ENCODE results near the gene NOL4L.

Gene NOL4L

DNA sequence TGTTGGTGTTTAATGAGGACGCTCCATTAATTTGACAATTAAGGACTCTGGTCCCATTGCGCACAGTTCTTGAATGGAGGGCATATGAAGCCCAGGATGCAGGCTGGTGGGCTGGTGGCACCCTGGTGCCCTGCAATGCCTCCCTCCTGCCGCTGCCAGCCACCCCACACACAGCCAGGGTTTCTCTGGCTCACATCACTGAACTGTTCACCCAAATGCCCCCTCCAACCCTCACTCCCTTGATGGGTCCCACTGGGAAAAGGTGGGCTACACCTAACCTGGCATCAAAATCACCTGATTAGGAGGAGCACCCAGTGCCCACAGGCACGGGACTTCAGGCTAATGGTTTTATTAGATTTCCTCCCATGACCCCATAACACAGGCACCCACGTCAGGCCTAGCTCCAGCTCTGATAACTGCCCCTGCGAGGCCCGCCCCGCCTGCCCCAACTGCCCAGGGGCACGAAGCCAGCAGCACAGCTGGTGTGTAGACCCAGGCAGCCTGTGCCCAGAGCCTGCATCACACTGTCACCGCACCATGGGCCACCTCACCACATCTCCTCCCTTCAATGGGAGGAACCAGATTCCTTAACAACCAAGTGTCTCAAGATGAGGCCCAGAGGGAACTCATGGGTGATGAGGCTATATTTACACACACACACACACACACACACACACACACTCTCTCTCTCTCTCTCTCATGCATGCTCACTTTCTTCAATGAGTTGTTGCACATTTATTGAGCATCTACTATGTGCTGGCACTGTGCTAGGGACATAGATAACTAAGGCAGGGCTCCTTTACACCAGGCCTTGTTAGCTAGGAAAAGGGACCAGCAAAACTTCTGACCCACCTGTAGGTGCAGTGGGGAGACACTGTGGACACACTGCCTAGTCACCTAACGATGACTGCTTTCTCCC lies 107.3 kb downstream of the NOL4L start:
- Mint-ChIP-seq H3K9me3 (no peaks in the 10 kb centered on the region), H3K4me1 (ENCODE audit: low read depth) (peaks cover 58% of the 10 kb centered on the region), H3K27me3 (no peaks in the 10 kb centered on the region), H3K4me3 (no peak overlapping the region), H3K27ac (peak overlapping the region; percentile 86), H3K36me3 (ENCODE audit: low read depth) (peaks cover 4% of the 10 kb centered on the region)
- DNase-seq = no peak

DNA sequence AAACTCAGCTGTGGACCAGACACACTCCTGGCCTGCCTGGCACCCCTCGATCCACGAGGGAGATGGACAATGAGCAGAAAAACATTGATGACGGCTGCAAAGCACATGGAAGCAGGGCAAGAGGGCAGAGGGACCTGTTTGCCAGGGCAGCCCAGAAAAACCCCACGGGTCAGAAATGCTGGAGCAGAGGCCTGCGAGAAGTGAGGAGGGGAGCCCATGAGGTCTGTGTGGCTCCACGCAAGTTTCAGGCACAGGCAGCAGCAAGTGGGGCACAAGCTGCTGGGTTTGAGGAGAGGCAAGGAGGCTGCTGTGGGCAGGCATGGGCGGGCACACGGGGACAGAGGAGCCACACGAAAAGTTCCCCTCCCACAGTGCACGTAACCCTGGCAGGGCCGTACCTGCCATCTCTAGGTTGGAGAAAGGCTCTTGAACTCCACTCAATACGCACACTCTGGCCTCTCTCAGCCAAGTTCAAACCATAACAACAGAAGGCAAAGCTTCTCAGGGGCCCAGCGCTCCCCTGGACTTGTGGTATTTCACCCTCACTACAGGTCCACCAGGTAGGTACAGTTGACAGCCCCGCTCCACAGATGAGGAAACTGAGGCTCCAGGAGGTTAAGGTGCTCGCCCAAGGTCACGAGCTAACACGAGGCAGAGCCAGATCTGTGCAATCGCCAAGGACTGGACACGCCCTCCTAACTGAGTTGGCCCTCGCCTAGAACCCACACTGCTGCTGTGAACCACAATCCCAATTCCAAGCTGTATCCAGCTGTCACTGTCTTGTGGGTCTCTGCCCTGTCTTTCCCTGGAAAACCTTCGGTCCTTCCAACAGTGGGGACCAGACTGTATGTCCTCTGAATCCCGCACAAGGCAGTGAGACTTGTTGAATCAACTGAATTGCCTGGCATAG lies 108.2 kb downstream of the NOL4L start:
- Mint-ChIP-seq H3K4me3 (no peak overlapping the region), H3K36me3 (ENCODE audit: low read depth) (peaks cover 6% of the 10 kb centered on the region), H3K27me3 (no peaks in the 10 kb centered on the region), H3K4me1 (ENCODE audit: low read depth) (peaks cover 55% of the 10 kb centered on the region), H3K27ac (peak overlapping the region; percentile 86), H3K9me3 (no peaks in the 10 kb centered on the region)
- no peak for DNase-seq

DNA sequence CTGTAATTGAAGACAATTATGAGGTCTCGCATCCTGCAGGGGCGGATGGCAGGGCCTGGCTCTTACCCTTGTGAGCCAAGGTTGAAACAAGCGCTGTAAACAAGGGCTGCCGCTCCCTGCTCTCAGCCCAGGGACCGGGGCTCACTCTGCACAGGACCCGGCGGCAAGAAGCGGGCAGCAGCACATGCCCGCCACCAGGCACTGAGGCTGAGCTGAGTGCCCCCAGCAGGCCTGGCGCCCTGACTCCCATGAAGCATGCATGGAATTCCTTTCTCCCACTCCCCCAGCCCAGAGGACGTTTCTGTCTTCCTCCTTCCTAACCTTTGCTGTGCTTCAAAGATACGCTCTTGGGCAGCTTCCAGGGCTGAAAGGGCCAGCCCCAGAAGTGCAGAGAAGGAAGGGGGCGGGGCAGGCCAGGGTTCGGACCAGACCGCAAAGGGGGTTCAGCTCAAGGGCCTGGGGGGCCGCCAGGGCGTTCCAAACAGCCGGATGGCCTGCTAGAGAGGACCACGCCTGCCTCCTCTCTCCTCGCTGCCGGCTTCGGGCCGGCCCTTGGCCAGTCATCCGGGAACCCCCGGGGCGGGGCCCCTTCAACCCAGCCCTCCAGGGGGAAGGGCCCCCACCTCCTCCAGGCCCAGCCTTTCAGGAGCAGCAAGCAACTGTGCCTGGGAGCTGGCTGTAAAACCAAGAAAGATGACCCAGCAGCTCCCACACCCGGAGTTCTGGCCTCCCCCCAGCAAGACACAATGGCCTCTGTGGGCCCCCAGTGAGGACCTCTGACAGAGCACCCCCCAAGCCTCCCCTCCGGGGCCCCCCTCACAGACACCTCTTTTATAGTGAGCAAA lies 109.9 kb downstream of the NOL4L start:
- H3K9me3 Mint-ChIP-seq = no peaks in the 10 kb centered on the region
- H3K36me3 Mint-ChIP-seq (ENCODE audit: low read depth) = peaks cover 11% of the 10 kb centered on the region
- DNase-seq = no peak
- H3K27ac Mint-ChIP-seq = peak overlapping the region; percentile 86
- peaks cover 54% of the 10 kb centered on the region for H3K4me1 Mint-ChIP-seq (ENCODE audit: low read depth)
- H3K27me3 Mint-ChIP-seq = no peaks in the 10 kb centered on the region
- no peak overlapping the region for H3K4me3 Mint-ChIP-seq

DNA sequence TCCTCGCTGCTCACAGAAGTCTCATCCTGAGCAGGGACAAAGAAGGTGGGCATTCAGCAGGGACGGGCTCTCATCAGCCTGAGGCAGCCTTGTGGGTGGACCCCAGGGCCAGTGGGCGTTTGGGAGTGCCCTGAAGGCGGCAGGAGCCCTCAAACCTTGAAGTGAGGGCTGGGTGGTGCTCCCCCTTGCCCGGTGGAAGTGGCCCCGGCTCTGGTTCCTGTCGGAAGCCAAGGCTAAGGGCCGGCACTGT lies 110.5 kb downstream of the NOL4L start:
- Mint-ChIP-seq H3K27ac (peak overlapping the region; percentile 52), H3K27me3 (no peaks in the 10 kb centered on the region), H3K9me3 (no peaks in the 10 kb centered on the region), H3K4me3 (no peak overlapping the region), H3K4me1 (ENCODE audit: low read depth) (peaks cover 52% of the 10 kb centered on the region), H3K36me3 (ENCODE audit: low read depth) (peaks cover 11% of the 10 kb centered on the region)
- no peak for DNase-seq

DNA sequence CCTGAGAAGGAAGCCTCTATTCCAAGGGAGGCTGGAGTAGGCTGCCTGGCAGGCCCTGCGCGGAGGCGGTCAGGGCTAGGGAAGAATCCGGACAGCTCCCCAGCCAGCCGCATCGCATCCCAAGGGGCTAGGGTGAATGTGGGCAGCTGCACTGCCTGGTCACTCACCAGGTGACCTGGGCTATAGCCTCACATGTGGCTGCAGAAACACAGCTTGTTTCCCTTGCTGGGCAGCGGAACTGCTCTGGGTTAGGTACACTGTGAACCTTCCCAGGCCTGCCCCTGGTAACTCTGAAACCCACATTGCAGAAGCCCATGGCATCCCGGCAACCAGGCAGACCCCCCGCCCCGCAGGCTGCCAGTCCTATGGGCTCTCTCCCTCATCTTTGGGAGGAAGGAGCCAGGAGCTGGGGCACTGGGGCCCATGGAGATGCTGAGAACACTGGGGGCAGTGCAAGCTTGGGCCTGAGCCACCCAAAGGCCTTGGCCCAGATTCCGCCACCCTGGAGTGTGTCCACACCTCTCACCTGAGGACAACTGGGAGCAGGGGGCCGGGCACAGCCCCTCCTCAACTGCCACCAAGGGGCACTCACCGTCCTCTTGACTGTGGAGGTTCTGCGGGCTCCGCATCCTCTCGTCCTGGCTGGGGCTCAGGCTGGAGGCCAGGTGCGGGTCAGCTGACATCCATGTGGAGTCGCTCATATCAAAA lies 111.0 kb downstream of the NOL4L start:
- no peak overlapping the region for H3K4me3 Mint-ChIP-seq
- peaks cover 50% of the 10 kb centered on the region for H3K4me1 Mint-ChIP-seq (ENCODE audit: low read depth)
- H3K9me3 Mint-ChIP-seq = no peaks in the 10 kb centered on the region
- H3K36me3 Mint-ChIP-seq (ENCODE audit: low read depth) = peaks cover 11% of the 10 kb centered on the region
- no peaks in the 10 kb centered on the region for H3K27me3 Mint-ChIP-seq
- no peak for DNase-seq
- no peak overlapping the region for H3K27ac Mint-ChIP-seq

DNA sequence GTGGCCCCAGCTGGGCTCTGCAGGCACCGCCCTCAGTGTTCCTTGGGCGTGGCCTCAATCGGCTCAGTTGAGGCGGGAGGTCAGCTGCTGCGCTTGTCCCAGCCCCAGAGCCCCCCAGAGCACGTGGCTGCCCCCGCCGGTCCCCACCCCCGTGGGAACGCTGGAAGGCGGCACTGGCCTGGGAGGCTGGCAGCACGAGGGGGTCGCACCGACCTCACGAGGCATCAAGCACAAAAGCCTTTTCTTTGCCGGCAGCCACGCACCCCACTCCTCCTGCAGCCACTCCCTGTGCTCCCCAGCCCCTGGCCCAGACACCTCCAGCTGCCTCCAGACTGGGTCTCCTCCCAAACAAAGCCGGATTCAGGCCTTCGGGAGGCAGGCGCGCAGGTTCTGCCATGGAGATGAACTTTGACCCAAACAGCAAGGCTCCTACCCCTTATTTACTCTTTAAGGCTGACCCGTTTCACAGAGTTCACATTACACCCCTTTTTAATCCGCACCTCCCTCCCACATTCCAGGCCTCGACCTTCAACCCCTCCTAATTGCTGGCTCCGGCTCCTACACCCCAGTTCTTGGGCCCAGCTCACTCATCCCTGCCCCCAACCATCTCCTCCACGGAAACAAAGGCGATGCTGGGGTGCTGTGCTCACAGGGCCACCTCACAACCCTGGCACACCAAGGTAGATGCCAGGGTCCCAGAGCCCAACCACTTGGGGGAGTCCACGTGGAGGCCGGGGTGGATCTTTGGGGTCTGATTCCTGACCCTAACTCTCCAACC lies 111.7 kb downstream of the NOL4L start:
- Mint-ChIP-seq H3K9me3 (no peaks in the 10 kb centered on the region), H3K36me3 (ENCODE audit: low read depth) (peaks cover 11% of the 10 kb centered on the region), H3K27ac (peak overlapping the region; percentile 59), H3K4me1 (ENCODE audit: low read depth) (peaks cover 45% of the 10 kb centered on the region), H3K27me3 (no peaks in the 10 kb centered on the region), H3K4me3 (no peak overlapping the region)
- no peak for DNase-seq

DNA sequence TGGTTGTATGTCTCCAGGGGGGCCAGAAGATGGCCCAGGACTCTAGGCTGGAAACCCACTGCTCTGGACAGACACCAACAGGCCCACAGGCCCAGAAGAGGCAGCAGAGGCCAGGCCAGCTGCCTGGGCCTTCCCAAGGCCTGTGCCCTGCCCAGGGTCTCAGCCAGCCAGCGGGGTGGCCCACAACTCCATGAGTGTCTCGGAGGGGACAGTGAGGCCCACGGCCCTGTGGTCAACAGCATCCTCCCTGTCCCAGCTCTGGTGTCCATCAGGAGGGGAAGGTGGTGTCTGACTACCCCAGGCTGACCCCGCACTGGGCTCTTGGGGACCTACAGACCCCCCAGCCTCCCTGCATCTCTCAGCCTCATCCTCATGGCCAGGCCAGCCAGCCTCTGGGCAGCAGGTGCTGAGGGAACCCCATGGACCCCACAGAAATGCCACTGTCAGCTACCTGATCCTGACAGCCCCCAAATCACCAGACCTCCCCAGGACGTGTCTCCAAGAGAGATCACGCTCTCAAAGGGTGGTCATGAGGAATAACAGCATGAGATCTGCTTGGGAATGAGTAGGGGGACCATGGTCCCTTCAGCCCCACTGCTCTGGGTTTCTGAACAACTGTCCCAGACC lies 112.4 kb downstream of the NOL4L start:
- Mint-ChIP-seq H3K4me1 (ENCODE audit: low read depth) (peaks cover 39% of the 10 kb centered on the region), H3K4me3 (no peak overlapping the region), H3K27ac (peak overlapping the region; percentile 44), H3K36me3 (ENCODE audit: low read depth) (peaks cover 11% of the 10 kb centered on the region), H3K27me3 (no peaks in the 10 kb centered on the region), H3K9me3 (no peaks in the 10 kb centered on the region)
- DNase-seq = no peak

DNA sequence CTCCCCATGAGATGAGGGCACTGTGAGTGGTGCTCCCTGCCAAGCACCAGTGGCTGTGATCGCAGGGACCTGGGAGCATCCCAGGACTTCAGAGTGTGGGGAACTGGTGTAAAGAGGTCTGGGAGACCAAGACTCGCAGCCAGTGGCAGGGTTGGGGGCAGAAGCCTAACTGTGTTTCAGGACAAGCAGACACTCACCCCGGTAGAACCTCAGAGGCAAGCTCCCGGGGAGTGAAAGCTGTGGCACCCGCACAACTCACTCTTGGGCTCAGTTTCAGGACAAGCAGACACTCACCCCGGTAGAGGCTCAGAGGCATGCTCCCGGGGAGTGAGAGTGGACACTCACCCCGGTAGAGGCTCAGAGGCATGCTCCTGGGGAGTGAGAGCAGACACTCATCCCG lies 114.2 kb downstream of the NOL4L start:
- Mint-ChIP-seq H3K27ac (peak overlapping the region; percentile 47), H3K4me1 (ENCODE audit: low read depth) (peaks cover 21% of the 10 kb centered on the region), H3K4me3 (no peak overlapping the region), H3K36me3 (ENCODE audit: low read depth) (peaks cover 11% of the 10 kb centered on the region), H3K9me3 (no peaks in the 10 kb centered on the region), H3K27me3 (no peaks in the 10 kb centered on the region)
- DNase-seq = no peak

DNA sequence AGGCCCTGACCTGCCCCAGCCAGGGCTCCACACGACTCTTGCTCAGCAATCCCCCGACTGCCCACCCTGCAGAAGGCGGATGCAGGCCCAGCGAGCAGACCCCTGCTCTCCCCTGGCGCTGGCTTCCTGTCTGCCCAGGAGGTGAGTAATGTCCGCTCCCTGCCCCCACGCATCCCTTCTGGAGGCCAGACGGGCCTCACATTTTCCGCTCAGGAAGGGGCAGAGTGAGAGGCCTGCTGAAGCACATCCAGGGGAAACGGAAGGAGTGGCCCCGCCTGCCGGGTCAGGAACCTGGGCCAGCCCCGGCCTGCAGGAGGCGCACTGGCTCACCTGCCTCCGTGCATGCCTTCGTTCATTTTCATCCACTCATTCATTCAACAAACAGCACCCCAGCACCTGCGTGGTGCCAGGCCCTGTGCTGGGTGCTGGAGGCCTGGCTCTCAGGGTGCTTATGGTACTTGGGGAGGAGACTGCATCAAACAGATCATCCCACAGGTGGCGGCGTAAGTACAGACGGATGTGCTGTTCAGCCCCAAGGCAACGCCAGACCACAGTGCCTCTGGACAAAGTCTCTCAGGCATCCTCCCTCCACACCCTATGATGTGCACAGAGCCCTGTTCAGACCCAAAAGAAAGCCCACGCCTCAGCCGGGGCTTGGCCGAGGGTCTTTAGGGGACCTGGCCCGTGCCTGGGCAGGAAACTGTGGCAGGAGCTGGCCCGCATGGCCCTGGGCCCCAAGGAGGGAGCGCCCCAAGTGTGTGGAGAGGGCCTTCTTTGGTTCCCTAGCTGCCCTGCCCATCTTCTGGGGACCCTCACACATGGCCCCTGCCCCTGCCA lies 114.9 kb downstream of the NOL4L start:
- no peaks in the 10 kb centered on the region for H3K27me3 Mint-ChIP-seq
- no peaks in the 10 kb centered on the region for H3K9me3 Mint-ChIP-seq
- no peak overlapping the region for H3K4me3 Mint-ChIP-seq
- DNase-seq = no peak
- H3K4me1 Mint-ChIP-seq (ENCODE audit: low read depth) = peaks cover 16% of the 10 kb centered on the region
- peaks cover 11% of the 10 kb centered on the region for H3K36me3 Mint-ChIP-seq (ENCODE audit: low read depth)
- H3K27ac Mint-ChIP-seq = peak overlapping the region; percentile 63

DNA sequence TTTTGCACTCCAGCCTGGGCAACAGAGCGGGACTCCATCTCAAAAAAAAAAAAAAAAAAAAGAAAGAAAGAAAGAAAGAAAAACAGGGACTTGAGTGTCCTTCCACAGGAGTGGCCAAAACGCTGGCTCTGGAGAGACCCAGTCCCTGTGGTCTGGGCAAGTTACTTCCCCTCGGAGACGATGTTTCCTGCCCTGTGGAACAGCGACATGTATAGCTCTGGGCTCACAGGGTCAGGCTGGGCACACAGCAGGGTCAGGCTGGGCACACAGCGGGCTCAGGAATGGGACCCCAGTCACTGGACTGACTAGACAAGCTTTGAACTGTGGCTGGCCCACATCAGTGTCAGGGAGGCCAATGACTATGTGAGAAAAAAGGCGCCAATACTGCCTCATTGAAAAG lies 116.3 kb downstream of the NOL4L start:
- no peaks in the 10 kb centered on the region for H3K9me3 Mint-ChIP-seq
- peak overlapping the region; percentile 77 for H3K27ac Mint-ChIP-seq
- peaks cover 14% of the 10 kb centered on the region for H3K4me1 Mint-ChIP-seq (ENCODE audit: low read depth)
- no peak overlapping the region for H3K4me3 Mint-ChIP-seq
- no peak for DNase-seq
- peaks cover 11% of the 10 kb centered on the region for H3K36me3 Mint-ChIP-seq (ENCODE audit: low read depth)
- no peaks in the 10 kb centered on the region for H3K27me3 Mint-ChIP-seq

DNA sequence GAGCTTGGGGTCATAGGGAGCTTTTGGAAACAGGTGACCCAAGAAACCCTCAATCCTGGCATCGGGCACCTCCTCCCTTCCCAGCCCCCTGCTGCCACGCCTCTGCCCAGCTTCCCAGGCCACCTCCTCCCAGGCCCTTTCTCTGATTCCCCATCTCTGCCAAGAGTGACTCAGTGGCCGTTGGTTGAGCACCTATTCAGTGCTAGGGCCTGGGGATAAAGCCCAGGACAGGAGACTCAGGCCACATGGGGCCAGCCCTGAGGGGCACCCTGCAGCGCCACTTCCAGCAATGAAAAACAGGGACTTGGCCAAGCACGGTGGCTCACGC lies 116.9 kb downstream of the NOL4L start:
- Mint-ChIP-seq H3K27ac (peak overlapping the region; percentile 61), H3K27me3 (no peaks in the 10 kb centered on the region), H3K4me3 (no peak overlapping the region), H3K36me3 (ENCODE audit: low read depth) (peaks cover 7% of the 10 kb centered on the region), H3K4me1 (ENCODE audit: low read depth) (peaks cover 11% of the 10 kb centered on the region), H3K9me3 (no peaks in the 10 kb centered on the region)
- DNase-seq = no peak

DNA sequence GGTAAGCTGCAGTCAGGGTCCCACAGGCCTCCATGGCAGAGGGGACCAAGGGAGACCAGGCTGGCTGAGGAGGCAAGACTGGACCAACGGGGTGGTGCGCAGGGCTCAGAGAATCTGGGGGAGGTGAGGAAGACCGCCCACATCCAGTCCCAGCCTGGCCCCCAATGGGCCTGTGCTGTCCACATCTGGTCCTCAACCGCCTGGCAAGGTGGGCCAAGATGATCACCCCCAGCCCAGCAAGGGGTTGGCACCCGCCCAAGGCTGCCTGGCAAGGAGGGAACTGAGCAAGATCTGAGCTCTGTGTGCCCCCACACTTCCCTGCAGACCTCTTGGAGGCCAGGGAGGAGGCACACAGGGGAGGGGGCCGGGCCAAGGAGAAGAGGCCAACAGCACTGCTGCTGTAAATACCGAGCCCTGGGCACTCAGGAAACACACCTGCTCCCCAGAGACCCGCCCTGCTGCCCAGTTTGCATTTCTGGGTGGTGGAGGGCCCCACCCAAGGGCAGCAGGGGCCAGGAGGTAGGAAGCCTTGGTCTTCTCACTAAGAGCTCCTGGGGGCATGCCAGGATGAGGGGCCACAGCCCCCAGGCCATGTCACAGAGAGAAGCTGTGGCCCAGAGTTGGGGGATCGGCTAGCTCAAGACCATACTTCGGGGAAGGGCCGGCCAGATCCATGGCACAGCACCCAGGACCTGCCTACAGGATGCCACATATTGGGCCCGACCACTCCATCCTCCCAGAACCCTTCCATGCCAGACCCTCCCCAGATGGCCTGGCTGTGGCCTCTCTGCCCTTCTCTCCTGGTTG lies 117.4 kb downstream of the NOL4L start:
- peak overlapping the region; percentile 50 for H3K27ac Mint-ChIP-seq
- DNase-seq = no peak
- no peak overlapping the region for H3K4me3 Mint-ChIP-seq
- H3K4me1 Mint-ChIP-seq (ENCODE audit: low read depth) = peaks cover 11% of the 10 kb centered on the region
- H3K36me3 Mint-ChIP-seq (ENCODE audit: low read depth) = peaks cover 7% of the 10 kb centered on the region
- H3K9me3 Mint-ChIP-seq = no peaks in the 10 kb centered on the region
- no peaks in the 10 kb centered on the region for H3K27me3 Mint-ChIP-seq

Measured in activated T-cell treated with anti-CD3 and anti-CD28 coated beads, Interleukin-2, amount 50 U/mL, for 24 hours (primary cell).